ENCODE data around the gene EFCAB6. TPM values are rescaled to one million over a fixed set of nuclear protein-coding genes. Genes with fewer than 3 reads are reported as not detected.

Gene EFCAB6
- total and polyA plus RNA-seq, 2 of the 4 experiments (the other 2 are of a cell fraction): 0.44 to 1.1 TPM

- H3K9me1 ChIP-seq (ENCODE audit: insufficient read depth, low read length): no peaks in the 10 kb centered on the region
- no peak overlapping the region for H2BK15ac ChIP-seq (ENCODE audit: low read depth, low read length)
- no peaks in the 10 kb centered on the region for H3K36me3 ChIP-seq (ENCODE audit: control insufficient read depth, insufficient read depth, low read length)
- ChIA-PET CTCF (no interaction called here), POLR2A (ENCODE audit: unreplicated experiment) (no interaction called here)
- H2AK5ac ChIP-seq (ENCODE audit: low read depth, low read length): no peak overlapping the region
- H2BK120ac ChIP-seq (ENCODE audit: low read depth, low read length): no peak overlapping the region
- no peak overlapping the region for H2AK9ac ChIP-seq (replicated peaks; ENCODE audit: low read depth, low read length, poor library complexity)
- no peak for TF ChIP-seq RCOR1 (IDR thresholded peaks at IDR 0.05; ENCODE audit: insufficient replicate concordance, low read length)
- TF ChIP-seq MAZ (IDR thresholded peaks at IDR 0.05; ENCODE audit: borderline replicate concordance, low read depth, low read length): no peak
- no peak for TF ChIP-seq FOS (IDR thresholded peaks at IDR 0.05; ENCODE audit: low read depth, low read length)
- TF ChIP-seq MXI1 (IDR thresholded peaks at IDR 0.05; ENCODE audit: borderline replicate concordance, low read depth, low read length): no peak
- no peak for TF ChIP-seq CTCF (conservative IDR thresholded peaks at IDR 0.05; ENCODE audit: low read depth, low read length)
- no peak for TF ChIP-seq RAD21 (IDR thresholded peaks at IDR 0.05; ENCODE audit: low read length)
- no peak for TF ChIP-seq USF2 (IDR thresholded peaks at IDR 0.05; ENCODE audit: low read depth, low read length)
- TF ChIP-seq CHD1 (IDR thresholded peaks at IDR 0.05; ENCODE audit: low read depth, low read length): no peak
- TF ChIP-seq SMC3 (IDR thresholded peaks at IDR 0.05; ENCODE audit: low read depth, low read length): no peak
- no peak for TF ChIP-seq CEBPB (IDR thresholded peaks at IDR 0.05; ENCODE audit: low read depth, low read length)
- no peak for TF ChIP-seq ELK1 (IDR thresholded peaks at IDR 0.05; ENCODE audit: borderline replicate concordance, low read depth, low read length)
- no peak for TF ChIP-seq NFE2L2 (IDR thresholded peaks at IDR 0.05; ENCODE audit: low read depth, low read length)
- no peak for TF ChIP-seq MAFK (IDR thresholded peaks at IDR 0.05; ENCODE audit: low read depth, low read length)
- no peak for TF ChIP-seq BHLHE40 (IDR thresholded peaks at IDR 0.05; ENCODE audit: low read depth, low read length)
- no peak for TF ChIP-seq POLR2A (IDR thresholded peaks at IDR 0.05; ENCODE audit: low read depth, low read length)
- TF ChIP-seq RFX5 (IDR thresholded peaks at IDR 0.05; ENCODE audit: low read depth, low read length): no peak
- H2AFZ ChIP-seq (replicated peaks; ENCODE audit: low read length, poor library complexity): no peak overlapping the region
- H3K27me3 ChIP-seq (ENCODE audit: control insufficient read depth, insufficient read depth, low read length): no peaks in the 10 kb centered on the region
- H4K91ac ChIP-seq (ENCODE audit: insufficient read depth, low read depth, low read length): no peak overlapping the region
- no peaks in the 10 kb centered on the region for H3K79me1 ChIP-seq (ENCODE audit: low read depth in 1 of 2, low read length in 2 of 2)
- dilution Hi-C loops (cut with HindIII; ENCODE audit: low sequenced_read_pairs, unreplicated experiment) (no loop called here), in situ Hi-C loops (cut with MboI; ENCODE audit: low sequenced_read_pairs) (no loop called here), intact Hi-C loops (cut with micrococcal nuclease) (no loop called here)
- H4K8ac ChIP-seq (ENCODE audit: low read depth in 2 of 2, low read length in 2 of 2): no peak overlapping the region
- H3K9ac ChIP-seq (ENCODE audit: low read depth, low read length): no peak overlapping the region
- no peak for DNase-seq
- no CpG with 5 or more reads among the region's 10 CpGs for WGBS, 2 experiments (ENCODE audit: extremely low coverage in 2 of 2, insufficient read length in 1 of 2)
- no peak overlapping the region for H4K5ac ChIP-seq (ENCODE audit: low read depth, low read length)
- H3K27ac ChIP-seq (ENCODE audit: insufficient read depth, low read length): no peak overlapping the region
- H3K4me3 ChIP-seq (ENCODE audit: insufficient read depth, low read depth, low read length): no peak overlapping the region
- no peaks in the 10 kb centered on the region for H3K4me1 ChIP-seq (ENCODE audit: control insufficient read depth, insufficient read depth, low read length)
- no peak overlapping the region for H3K14ac ChIP-seq (replicated peaks; ENCODE audit: low read depth, low read length)
- no peak overlapping the region for H3K4me2 ChIP-seq (ENCODE audit: low read depth, low read length)
- peaks cover 3% of the 10 kb centered on the region; the same call in 1 of the 2 replicates for H3K9me3 ChIP-seq (ENCODE audit: control insufficient read depth, insufficient read depth, low read length)
- H2BK20ac ChIP-seq (ENCODE audit: low read depth, low read length): no peak overlapping the region
- no peaks in the 10 kb centered on the region for H4K20me1 ChIP-seq (ENCODE audit: insufficient read depth, low read length)
- no peak overlapping the region for H3K56ac ChIP-seq (ENCODE audit: extremely low read depth, insufficient read depth, low read length)
- H3K4ac ChIP-seq (ENCODE audit: low read depth, low read length): no peak overlapping the region
- H3K23ac ChIP-seq (ENCODE audit: low read depth, low read length): no peak overlapping the region
- no peak overlapping the region for H3K18ac ChIP-seq (ENCODE audit: low read depth, low read length)
- ATAC-seq (ENCODE audit: low read depth): no peak
- no peak overlapping the region for H2BK5ac ChIP-seq (ENCODE audit: low read depth, low read length, poor library complexity, severe bottlenecking)
- BruUV-seq (replicated peaks): no TSS peak
Observed at GRCh38 chr22:43488937-43489336, 323.2 kb downstream of the EFCAB6 start.
